ENCODE measurements around the gene HDDC2.

Gene HDDC2

DNA sequence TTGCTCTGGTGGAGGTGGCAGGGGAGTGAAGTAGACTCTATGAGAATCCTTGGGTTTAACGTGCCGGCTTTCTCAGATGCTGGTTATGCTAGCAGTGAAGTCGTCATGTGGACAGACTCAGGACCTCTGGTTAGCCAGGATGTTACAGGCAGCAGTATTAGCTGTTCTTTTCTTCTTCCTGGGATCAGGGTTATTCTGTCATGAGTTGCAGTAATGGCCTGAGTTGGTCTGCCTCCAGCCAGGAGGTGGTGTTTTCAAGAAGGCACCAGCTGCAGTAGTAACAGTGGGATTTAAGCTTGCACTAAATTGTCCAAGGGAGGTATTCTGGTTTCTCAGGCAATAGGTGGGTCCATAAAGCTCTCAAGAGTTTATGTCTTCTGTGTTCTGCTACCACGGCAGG is 56.7 kb downstream of the HDDC2 start:
- FAIRE-seq: no peak
- no peak for DNase-seq (ENCODE audit: insufficient read length, low spot score)

DNA sequence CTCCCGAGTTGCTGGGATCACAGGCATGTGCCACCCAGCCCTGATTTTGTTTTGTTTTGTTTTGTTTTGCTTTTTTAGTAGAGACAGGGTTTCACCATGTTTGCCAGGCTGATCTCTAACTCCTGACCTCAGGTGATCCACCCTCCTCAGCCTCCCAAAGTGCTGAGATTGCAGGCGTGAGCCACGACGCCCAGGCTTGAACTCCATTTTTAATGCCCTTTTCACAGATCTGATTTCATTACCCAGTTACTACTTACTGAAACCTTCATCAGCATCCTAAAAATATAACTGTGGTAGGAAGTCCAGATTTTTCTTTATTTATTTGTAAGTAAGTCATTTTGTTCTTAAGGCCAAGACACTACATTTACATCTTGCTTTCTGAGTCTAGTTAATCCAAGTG is 64.0 kb downstream of the HDDC2 start:
- FAIRE-seq (no peak), DNase-seq (ENCODE audit: insufficient read length, low spot score) (no peak)

GRCh38 chr6:125236536-125237327 is 65.0 kb downstream of the HDDC2 start:
- FAIRE-seq (no peak), DNase-seq (ENCODE audit: insufficient read length, low spot score) (no peak)

- DNase-seq (ENCODE audit: insufficient read length, low spot score) (no peak), FAIRE-seq (no peak)
Observed at GRCh38 chr6:125233202-125233601, 68.6 kb downstream of the HDDC2 start.

- no peak for FAIRE-seq
- DNase-seq (ENCODE audit: insufficient read length, low spot score): no peak
Observed at GRCh38 chr6:125232466-125232865, 69.3 kb downstream of the HDDC2 start.

DNA sequence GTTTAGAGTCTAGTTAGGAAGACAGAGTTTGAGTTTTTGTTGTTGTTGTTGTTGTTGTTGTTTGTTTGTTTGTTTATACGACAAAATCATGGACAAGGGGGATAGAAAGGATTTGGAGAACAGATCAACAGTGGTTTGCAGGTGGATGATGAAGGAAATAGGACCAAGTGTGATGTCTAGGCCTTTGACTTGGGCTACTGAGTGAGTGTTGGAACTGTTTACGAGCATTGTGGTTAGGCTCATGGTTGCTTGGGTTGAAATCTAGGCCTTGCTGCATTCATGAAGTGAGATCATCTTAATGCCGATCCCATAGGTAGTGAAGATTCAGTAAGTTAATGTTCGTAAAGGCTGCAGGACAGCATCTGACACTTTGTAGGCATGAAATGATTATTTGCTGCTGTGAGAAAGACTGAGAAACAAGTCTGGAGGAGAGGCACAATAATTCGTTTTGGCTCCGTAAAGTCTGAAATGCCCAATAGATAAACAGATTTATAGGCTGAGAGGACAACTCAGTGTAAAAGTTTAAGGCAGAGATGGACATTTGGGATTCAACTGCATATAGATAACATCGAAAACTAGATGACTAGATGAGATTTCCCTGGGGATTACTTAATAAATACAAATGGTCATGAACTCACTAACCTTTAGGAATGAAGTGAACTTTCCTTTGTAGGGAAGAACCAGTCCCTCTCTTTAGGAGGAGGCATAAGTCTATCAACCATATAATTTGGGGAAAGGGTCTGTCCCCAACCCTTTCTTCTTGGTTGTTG is 70.0 kb downstream of the HDDC2 start:
- no peak for FAIRE-seq

GRCh38 chr6:125231133-125231532 is 70.6 kb downstream of the HDDC2 start:
- DNase-seq (ENCODE audit: insufficient read length, low spot score) (no peak), FAIRE-seq (no peak)

More for the DNA sequence above, 70.0 kb downstream of the HDDC2 start:
- DNase-seq (ENCODE audit: insufficient read length, low spot score): no peak

- no peak for FAIRE-seq
Observed at GRCh38 chr6:125230674-125231073, 71.1 kb downstream of the HDDC2 start.

GRCh38 chr6:125228981-125229479 is 72.7 kb downstream of the HDDC2 start:
- DNase-seq (ENCODE audit: insufficient read length, low spot score): no peak
- FAIRE-seq: no peak

More at GRCh38 chr6:125230674-125231073, 71.1 kb downstream of the HDDC2 start:
- no peak for DNase-seq (ENCODE audit: insufficient read length, low spot score)

DNA sequence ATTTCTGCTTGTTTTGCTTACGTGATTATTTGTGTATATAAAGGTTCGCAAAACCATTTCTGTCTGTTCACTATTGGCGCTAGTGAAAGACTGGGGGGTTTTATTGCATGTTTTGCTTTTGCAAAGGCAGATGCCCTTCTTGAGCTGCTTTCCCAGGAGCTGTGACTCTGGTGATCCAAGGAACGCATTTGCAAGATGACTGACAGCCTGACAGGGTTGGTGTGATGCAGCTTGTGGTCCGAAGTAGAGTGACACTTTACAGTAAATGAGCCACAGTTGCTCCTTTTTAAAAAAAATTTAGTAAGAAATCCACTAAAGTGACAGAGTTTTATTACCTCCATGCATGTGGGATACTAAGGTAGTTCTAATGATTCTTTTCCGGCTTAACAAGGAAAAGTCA is 74.5 kb downstream of the HDDC2 start:
- DNase-seq (ENCODE audit: insufficient read length, low spot score) (no peak), FAIRE-seq (no peak)

Measured in HTR-8/SVneo (cell line).